Measurements from ENCODE around the gene CIC. TPM values are rescaled to one million over a fixed set of nuclear protein-coding genes. Genes with fewer than 3 reads are reported as not detected.
"Not testable (repeated sequence)": the region's sequence is repeated elsewhere in the genome, so short reads cannot be mapped to it uniquely, and the experiment has no call there.

Gene CIC
- total and polyA plus RNA-seq, 3 donors from 2014 or later, result 95.6 to 181 (median 163) TPM

- H3K27ac ChIP-seq, result no peak overlapping the region
- no peak overlapping the region for H3K4me3 ChIP-seq
- H3K4me1 ChIP-seq, result peaks cover 11% of the 10 kb centered on the region
- no peaks in the 10 kb centered on the region for H3K9me3 ChIP-seq
- DNase-seq, result no peak
- no peaks in the 10 kb centered on the region for H3K36me3 ChIP-seq (ENCODE audit: low read depth, missing control alignments)
- intact Hi-C loops (cut with DNase I; ENCODE audit: low total_unique reads), result no loop called here
- no peaks in the 10 kb centered on the region for H3K27me3 ChIP-seq
- TF ChIP-seq CTCF (IDR thresholded peaks at IDR 0.05) (no peak), POLR2A (IDR thresholded peaks at IDR 0.05) (no peak)
- 91% methylated on average over 16 to 19 of the region's 19 CpGs for WGBS, 2 donors
Observed at GRCh38 chr19:42335971-42336370, 66.9 kb downstream of the CIC start.

GRCh38 chr19:42339126-42339860 is 70.2 kb downstream of the CIC start:
- H3K4me3 ChIP-seq; H3K27ac ChIP-seq; intact Hi-C loops (cut with DNase I; ENCODE audit: low total_unique reads); H3K9me3 ChIP-seq; H3K27me3 ChIP-seq; H3K36me3 ChIP-seq (ENCODE audit: low read depth, missing control alignments); H3K4me1 ChIP-seq; DNase-seq: not testable (repeated sequence)
- WGBS, 2 donors, result 93 to 94% methylated on average over 7 of the region's 7 CpGs

GRCh38 chr19:42339922-42340321 is 70.9 kb downstream of the CIC start:
- H3K27me3 ChIP-seq; H3K36me3 ChIP-seq (ENCODE audit: low read depth, missing control alignments); H3K27ac ChIP-seq; H3K9me3 ChIP-seq; H3K4me3 ChIP-seq; DNase-seq; H3K4me1 ChIP-seq; intact Hi-C loops (cut with DNase I; ENCODE audit: low total_unique reads): not testable (repeated sequence)
- 94 to 98% methylated on average over 4 of the region's 4 CpGs for WGBS, 2 donors

- DNase-seq, result no peak
- H3K27ac ChIP-seq, result no peak overlapping the region
- no peak overlapping the region for H3K4me3 ChIP-seq
- H3K9me3 ChIP-seq, result no peaks in the 10 kb centered on the region
- no peaks in the 10 kb centered on the region for H3K27me3 ChIP-seq
- intact Hi-C loops (cut with DNase I; ENCODE audit: low total_unique reads), result no loop called here
- no peaks in the 10 kb centered on the region for H3K4me1 ChIP-seq
- WGBS, 2 donors, result 81 to 90% methylated on average over 12 to 17 of the region's 17 CpGs
- TF ChIP-seq POLR2A (IDR thresholded peaks at IDR 0.05) (no peak), CTCF (IDR thresholded peaks at IDR 0.05) (no peak)
- H3K36me3 ChIP-seq (ENCODE audit: low read depth, missing control alignments), result no peaks in the 10 kb centered on the region
Observed at GRCh38 chr19:42343344-42344110, 74.5 kb downstream of the CIC start.

GRCh38 chr19:42344336-42344893 is 75.4 kb downstream of the CIC start:
- no peaks in the 10 kb centered on the region for H3K36me3 ChIP-seq (ENCODE audit: low read depth, missing control alignments)
- no peak overlapping the region for H3K27ac ChIP-seq
- no peaks in the 10 kb centered on the region for H3K9me3 ChIP-seq
- DNase-seq, result no peak
- no peaks in the 10 kb centered on the region for H3K4me1 ChIP-seq
- H3K4me3 ChIP-seq, result no peak overlapping the region
- WGBS, 2 donors, result 83 to 98% methylated on average over 11 to 18 of the region's 18 CpGs
- TF ChIP-seq POLR2A (IDR thresholded peaks at IDR 0.05) (no peak), CTCF (IDR thresholded peaks at IDR 0.05) (no peak)
- intact Hi-C loops (cut with DNase I; ENCODE audit: low total_unique reads), result no loop called here
- no peaks in the 10 kb centered on the region for H3K27me3 ChIP-seq

Other genes with a start within 250 kb of the CIC start
- gene GRIK5, start 199.0 kb upstream of the CIC start, total RNA-seq, result 10 to 100 TPM; 43.8 to 87.4 TPM
- gene GRIK5, start 199.0 kb upstream of the CIC start, polyA plus RNA-seq (ENCODE audit: insufficient read depth, low read depth, low replicate concordance), result 31.7 TPM
- gene ZNF574, start 193.1 kb upstream of the CIC start, total RNA-seq, result 10 to 100 TPM; 63.2 to 64.8 TPM
- 47.4 TPM for gene ZNF574, start 193.1 kb upstream of the CIC start, polyA plus RNA-seq (ENCODE audit: insufficient read depth, low read depth, low replicate concordance)
- 10 to 100 TPM in 1 of 2 donors, 1 to 10 TPM in 1; 9.4 to 20.6 TPM for gene POU2F2, start 136.8 kb upstream of the CIC start, total RNA-seq
- 13.2 TPM for gene POU2F2, start 136.8 kb upstream of the CIC start, polyA plus RNA-seq (ENCODE audit: insufficient read depth, low read depth, low replicate concordance)
- 10 to 100 TPM; 54.4 to 80.0 TPM for gene DEDD2, start 51.6 kb upstream of the CIC start, total RNA-seq
- gene DEDD2, start 51.6 kb upstream of the CIC start, polyA plus RNA-seq (ENCODE audit: insufficient read depth, low read depth, low replicate concordance), result 40.7 TPM
- gene ZNF526, start 48.9 kb upstream of the CIC start, total RNA-seq, result 10 to 100 TPM; 10.1 to 12.2 TPM
- gene ZNF526, start 48.9 kb upstream of the CIC start, polyA plus RNA-seq (ENCODE audit: insufficient read depth, low read depth, low replicate concordance), result 10.1 TPM
- gene GSK3A, start 26.6 kb upstream of the CIC start, total RNA-seq, result 10 to 100 TPM; 54.3 to 64.3 TPM
- 98.1 TPM for gene GSK3A, start 26.6 kb upstream of the CIC start, polyA plus RNA-seq (ENCODE audit: insufficient read depth, low read depth, low replicate concordance)
- gene ERF, start 14.1 kb upstream of the CIC start, total RNA-seq, result 100 to 1,000 TPM in 1 of 2 donors, 10 to 100 TPM in 1; 85.4 to 120 TPM
- 59.6 TPM for gene ERF, start 14.1 kb upstream of the CIC start, polyA plus RNA-seq (ENCODE audit: insufficient read depth, low read depth, low replicate concordance)
- 10 to 100 TPM; 16.8 to 18.3 TPM for gene PRR19, start 32.9 kb downstream of the CIC start, total RNA-seq
- gene PRR19, start 32.9 kb downstream of the CIC start, polyA plus RNA-seq (ENCODE audit: insufficient read depth, low read depth, low replicate concordance), result 37.4 TPM
- 10 to 100 TPM; 50.7 to 66.7 TPM for gene PAFAH1B3, start 33.4 kb downstream of the CIC start, total RNA-seq
- 45.1 TPM for gene PAFAH1B3, start 33.4 kb downstream of the CIC start, polyA plus RNA-seq (ENCODE audit: insufficient read depth, low read depth, low replicate concordance)
- gene TMEM145, start 44.1 kb downstream of the CIC start, total RNA-seq, result 10 to 100 TPM in 1 of 2 donors, 1 to 10 TPM in 1; 7.2 to 12.3 TPM
- 6.9 TPM for gene TMEM145, start 44.1 kb downstream of the CIC start, polyA plus RNA-seq (ENCODE audit: insufficient read depth, low read depth, low replicate concordance)
- gene MEGF8, start 56.4 kb downstream of the CIC start, total RNA-seq, result 10 to 100 TPM; 26.9 to 27.3 TPM
- 18.8 TPM for gene MEGF8, start 56.4 kb downstream of the CIC start, polyA plus RNA-seq (ENCODE audit: insufficient read depth, low read depth, low replicate concordance)
- 1 to 10 TPM; 1.9 to 5.0 TPM for gene CNFN, start 121.0 kb downstream of the CIC start, total RNA-seq
- gene CNFN, start 121.0 kb downstream of the CIC start, polyA plus RNA-seq (ENCODE audit: insufficient read depth, low read depth, low replicate concordance), result 2.2 TPM
- gene LIPE, start 158.1 kb downstream of the CIC start, total RNA-seq, result 10 to 100 TPM; 49.2 to 73.5 TPM
- 131 TPM for gene LIPE, start 158.1 kb downstream of the CIC start, polyA plus RNA-seq (ENCODE audit: insufficient read depth, low read depth, low replicate concordance)
- not detected for gene CXCL17, start 173.7 kb downstream of the CIC start, total RNA-seq
- gene CXCL17, start 173.7 kb downstream of the CIC start, polyA plus RNA-seq (ENCODE audit: insufficient read depth, low read depth, low replicate concordance), result not detected